Stimulated activated CD8-positive, alpha-beta memory T cell treated with anti-CD3 and anti-CD28 coated beads, Interleukin-4, amount 100 ng/mL, for 48 hours (primary cell): ENCODE data around the gene IFITM5.
"Not testable (repeated sequence)": the region's sequence is repeated elsewhere in the genome, so short reads cannot be mapped to it uniquely, and the experiment has no call there.

Source experiments
- DNase-seq: peaks from one replicate; pipeline ENCODE4 v3.0.0-alpha.2; 2020

The IFITM5 gene

DNA sequence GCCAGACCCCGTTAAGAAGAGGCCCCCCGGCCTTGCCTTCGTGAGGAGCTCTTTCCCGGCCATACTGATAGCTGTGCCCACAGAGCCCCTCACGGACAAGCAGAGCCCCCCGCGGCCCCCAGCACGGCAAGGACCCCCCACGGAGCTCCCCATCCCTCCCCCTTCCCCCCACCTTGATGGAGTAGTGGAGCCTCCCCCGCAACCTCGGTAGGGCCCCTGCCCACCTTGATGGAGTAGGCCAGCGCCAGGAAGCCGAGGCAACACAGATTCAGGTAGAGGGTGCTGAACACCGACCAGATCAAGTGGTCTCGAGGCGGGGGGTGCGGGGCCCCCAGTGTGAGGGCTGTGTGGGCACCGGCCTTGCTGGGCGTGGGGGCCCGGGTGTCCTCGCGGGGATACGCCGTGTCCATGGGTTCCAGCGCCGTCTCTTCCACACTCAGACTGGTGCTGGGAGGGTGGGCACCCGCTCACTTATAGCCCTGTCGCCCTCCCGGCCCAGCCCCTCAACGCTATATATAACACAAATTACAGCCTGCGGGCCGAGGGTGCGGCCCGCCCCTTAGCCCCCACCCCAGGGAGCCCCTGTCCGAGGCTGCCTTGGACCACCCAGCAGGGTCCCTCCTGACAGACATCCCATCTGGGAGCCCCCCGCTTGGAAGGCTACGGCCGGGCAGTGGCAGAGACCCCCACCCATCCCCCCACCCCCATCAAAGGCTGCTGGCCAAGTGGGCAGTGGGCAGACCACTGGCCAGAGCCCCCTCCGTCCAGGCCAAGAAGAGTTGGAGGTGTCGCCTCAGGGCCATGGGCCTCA is at the start of gene IFITM5:
Gene IFITM5, minus strand, starts transcription at position 446 of the 811 bp plus-strand sequence. Its CDS starts 36 bp downstream, at position 410.
- no peak for DNase-seq

DNA sequence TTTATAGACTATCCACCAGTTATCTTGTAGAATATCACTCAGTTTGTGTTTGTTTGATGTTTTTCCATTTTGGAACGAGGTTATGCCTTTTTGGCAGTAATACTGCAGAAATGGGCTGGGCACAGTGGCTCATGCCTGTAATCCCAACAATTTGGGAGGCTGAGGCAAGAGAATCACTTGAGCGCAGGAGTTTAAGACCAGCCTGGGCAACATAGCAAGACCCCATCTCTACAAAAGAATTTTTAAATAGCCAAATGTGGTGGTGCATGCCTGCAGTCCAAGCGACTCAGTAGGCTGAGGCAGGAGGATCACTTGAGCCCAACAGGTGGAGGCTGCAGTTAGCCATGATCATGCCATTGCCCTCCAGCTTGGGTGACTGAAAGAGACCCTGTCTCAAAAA is 47.2 kb upstream of the IFITM5 start:
- no peak for DNase-seq

DNA sequence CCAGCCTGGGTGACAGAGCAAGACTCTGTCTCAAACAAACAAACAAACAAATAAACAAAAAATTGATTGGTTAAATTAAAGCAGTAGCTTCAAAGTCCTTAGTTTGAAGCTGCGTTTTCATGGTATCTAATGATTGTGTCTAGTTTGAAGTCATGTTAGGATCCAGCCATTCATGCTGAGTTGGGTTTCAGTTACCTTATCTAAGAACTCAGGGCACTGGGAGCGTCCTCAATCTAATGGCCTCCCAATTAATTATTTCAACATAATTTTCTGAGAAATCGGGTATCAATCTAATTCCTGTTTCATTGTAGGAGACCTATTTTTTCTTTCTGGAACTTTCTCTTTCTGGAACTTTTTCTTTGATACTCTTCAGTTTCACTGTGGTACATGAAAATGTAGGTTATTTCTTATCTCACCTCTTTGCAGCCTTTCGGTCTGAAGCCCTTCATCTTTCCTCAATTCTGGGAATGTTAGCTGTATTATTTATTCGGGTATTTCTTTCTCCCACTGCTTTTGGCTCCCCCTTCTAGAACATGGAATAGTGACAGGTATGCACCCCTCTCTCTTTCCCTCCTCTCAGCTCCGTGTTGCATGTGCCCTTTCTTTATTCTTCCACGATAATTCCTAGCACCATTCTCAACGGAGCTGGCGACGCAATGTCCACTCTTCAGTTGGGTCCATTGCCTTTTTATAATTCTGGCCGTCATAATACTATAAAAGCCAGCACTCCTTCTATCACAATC is 45.7 kb upstream of the IFITM5 start:
- no peak for DNase-seq

DNA sequence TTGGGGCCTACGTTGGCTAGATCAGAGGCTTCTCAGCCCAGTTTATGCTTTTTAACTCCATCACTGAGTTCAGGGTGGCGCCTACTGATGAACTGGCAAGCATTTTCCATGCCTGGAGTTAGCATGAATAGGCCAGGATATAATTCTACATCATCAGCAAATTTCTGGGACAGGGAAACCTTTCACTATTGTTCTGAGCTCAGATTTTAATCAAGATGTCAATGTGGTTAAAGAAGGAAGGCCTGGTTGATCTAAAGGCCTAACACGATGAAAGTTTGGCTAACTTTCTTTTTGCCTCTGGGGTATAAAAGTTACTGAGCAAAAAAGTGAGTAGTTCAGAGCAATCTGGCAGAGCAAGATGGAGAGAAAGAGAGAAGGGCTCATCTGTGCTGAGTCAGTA is 43.0 kb upstream of the IFITM5 start:
- no peak for DNase-seq

DNA sequence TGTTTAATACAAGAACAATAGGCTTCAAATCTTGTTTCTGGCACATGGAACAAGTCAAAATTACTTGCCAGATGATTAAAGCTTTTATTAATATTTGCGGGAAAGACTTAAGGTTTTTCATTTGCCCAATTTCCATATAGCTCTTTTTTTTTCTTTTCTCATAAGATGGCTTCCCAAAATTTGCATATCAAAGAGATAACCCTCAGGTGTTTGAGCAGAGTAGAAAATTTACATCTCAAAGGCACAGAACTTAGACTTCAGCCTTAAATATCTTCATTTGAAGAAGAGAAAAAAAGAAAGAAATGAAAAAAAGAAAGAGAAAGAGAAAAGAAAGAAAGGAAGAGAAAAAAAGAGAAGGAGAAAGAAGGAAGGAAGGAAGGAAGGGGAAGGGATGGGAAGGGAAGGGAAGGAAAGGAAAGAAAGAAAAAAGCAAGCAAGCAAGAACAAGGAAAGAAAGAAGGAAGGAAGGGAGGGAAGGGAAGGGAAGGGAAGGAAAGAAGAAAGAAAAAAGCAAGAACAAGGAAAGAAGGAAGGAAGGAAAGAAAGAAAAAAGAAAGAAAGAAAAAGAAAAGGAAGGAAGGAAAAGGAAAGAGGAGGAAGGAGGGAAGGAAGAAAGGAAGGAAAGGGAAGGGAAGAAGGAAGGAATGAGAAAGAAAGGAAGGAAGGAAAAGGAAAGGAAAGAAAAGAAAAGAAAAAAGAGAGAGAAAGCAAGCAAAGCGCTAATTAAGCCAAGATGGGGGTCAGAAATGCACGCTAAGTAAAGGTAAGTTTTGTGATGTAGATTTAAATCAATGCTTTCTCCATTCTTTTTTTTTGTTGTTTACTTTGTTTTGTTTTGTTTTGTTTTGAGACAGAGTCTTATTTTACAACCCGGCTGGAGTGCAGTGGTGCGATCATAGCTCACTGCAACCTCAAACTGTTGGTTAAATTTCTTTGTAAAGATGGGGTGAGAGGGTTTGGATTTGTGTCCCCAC is 41.5 kb upstream of the IFITM5 start:
- no peak for DNase-seq

DNA sequence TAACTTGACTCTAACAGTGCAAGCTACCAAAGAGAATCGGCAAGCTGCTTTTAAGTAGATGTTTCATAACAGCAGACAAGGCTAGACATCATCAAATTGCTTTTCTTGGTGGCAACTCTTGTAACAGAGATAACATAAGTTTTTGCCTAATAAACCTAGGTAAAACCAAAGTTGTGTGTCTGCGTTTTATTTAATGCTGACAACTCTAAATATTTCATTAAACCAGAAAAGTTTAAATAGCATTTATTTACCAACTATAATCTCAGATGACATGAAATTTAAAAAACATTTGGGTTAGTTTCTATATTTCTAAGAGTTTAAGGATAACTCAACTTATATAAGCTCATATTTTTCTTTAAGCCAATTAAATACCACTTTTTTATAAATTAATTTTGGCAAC is 40.6 kb upstream of the IFITM5 start:
- no peak for DNase-seq

DNA sequence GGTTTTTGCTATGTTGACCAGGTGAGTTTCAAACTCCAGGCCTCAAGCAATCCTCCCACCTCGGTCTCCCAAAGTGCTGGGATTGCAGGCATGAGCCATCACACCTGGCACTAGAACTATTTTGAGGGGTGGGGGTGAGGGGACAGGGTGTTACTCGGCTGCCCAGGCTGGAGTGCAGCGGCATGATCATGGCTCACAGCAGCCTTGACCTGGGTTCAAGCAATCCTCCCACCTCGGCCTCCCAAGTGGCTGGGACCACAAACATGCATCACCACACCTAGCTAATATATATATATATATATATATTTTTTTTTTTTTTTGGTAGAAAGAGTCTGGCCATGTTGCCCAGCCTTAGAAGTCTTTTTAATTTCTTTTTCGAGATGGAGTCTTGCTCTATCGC is 38.4 kb upstream of the IFITM5 start:
- DNase-seq, result no peak

DNA sequence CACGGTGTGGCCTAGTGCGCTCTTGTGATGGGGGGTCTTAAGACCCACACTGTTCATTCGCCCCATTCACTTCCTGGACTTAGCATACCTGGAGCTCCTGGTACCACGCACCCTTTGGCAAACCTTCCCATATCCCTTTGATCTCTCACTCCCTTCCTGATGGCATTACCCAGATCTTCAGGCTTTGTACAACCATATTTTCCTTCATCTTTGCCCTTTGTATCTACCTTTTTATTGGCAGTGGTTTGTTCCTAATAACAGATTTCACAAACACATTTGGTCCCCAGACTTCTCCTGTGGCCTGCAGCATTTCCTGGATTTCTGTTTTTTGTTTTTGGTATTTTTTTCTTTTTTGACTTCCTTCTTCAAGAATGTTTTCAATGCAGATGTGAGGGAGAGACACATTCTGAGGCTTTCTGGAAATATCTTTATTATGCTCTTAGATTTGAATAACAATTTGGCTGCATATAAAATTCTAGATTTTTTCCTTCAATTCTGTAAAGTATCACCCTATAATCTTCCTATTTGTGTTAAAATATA is 37.4 kb upstream of the IFITM5 start:
- no peak for DNase-seq

DNA sequence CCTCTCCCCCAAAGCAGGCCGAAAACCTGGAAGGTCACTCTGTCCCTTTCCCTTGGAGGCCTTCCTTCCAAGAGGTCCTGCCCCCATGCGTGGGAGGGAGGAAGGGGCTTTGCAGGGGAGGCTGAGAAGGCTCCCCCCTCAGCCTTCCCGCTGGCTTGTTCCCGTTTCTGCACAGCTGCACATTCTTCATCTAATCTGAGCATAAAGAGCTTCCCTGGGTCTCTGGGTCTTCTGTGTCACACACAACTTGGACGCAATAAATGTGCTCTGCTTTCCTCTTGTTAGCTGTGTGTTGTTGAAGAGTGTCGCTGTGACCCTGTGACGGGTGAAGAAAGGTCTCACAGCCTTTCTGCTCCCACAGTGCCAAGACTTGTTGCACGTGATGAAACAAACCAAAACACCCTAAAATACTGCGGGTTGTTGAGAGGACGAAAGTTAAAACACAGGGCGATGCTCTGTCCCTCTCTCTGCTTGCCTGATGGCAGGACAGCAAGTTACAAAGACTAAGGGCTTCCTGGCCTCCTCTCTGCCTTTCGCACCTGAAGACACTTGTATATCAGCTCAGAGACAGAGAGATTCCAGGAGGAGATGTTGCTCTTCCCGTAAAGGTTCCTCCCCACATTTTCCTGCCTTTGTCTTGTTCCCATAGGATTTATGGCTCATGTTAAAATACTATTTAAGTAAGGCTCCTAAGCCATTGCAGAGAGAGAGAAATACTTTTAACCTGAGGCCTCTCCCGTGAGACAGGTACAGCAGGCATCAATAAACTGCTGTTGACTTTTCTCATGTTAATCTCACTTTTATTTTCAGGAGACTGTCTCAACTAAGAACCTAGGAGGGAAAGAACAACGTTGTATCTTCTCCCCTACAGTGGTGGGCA is 36.7 kb upstream of the IFITM5 start:
- no peak for DNase-seq

DNA sequence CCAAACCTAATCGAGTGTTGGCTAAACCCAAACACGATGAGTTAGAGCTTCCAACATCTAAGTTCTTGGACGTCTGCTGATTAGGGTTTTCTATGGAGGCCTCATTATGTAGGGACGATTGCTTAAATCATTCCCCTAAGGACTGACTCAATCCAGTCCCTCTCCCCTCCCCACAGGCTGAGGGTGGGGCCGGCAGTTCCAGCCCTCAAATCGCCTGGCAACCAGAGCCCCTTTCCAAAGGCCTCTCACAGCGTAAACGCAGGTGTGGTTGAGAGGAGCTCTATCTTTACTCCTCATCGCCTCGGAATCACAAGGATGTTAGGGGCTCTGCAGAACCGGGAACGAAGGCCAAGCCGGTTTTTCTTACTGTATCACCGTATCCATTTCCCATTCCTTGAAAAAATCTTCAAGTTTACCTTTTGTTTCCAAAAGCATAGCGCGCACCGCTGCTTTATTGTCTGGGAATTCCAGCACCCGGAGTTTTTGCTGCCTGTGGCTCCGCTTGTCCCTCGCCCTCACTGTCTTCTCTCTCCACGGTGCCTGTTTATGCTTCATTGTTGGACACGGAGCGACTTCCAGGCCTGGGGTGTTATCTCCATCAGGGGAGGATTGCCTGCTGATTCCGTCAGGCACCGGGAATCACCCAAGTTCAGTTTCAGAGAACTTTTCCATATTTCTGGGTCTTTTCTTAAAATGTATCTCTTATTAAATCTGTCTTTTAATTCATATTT is 35.1 kb upstream of the IFITM5 start:
- no peak for DNase-seq

DNA sequence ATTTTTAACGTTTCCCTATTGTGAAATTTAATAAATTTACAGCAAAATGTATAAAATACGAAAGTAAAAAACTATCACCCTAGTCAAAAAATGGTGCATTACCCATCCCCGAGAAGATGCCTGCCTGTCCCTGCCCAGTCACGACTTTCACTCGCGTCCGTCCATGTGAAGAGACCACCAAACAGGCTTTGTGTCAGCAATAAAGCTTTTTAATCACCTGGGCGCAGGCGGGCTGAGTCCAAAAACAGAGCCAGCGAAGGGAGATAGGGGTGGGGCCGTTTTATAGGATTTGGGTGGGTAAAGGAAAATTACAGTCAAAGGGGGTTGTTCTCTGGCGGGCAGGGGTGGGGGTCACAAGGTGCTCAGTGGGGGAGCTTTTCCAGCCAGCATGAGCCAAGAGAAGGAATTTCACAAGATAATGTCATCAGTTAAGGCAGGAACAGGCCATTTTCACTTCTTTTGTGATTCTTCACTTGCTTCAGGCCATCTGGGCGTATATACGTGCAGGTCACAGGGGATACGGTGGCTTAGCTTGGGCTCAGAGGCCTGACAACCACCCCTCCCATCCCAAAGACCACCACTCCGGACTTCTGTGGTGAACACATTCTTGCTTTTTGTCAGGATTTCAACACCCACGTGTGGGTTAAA is 34.4 kb upstream of the IFITM5 start:
- DNase-seq, result not testable (repeated sequence)

DNA sequence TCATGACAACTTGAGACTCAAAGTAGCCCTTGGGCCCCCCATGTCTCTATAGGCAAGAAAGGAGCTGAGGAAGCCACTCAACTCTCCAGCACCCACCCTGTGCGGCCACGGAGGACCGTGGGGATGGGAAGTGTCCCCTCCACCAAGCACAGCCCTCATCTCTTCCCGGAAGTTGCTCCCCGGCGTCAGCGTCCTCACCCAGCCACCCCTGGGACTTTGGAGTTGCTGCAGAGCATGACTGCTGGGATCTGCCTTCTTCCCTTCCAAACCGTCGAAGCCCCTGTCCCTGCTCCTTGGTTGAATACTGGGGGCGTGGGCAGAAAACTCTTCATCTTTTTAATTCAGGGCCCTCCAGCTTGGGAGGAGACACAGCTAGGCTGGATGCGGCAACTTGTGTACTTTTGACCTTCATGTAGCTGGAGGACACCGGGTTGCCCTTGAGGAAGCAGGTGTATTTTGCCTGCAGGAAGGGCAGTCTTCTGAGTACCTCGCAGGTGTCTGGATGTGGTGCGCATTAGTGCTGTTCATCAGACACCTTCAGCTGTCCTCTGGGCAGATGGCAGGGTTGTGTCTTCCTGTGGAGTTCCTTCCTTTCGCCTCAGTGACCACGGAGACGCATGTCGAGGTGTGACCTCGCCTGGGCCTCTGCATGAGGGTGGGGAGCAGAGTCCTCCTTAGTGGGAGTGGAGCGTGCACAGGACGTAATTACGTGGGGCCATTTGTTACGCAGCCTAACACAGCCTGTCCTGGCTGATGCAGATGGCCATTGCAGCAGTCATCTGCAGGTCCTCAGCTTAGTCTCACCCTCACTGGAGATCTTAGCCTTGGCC is 33.5 kb upstream of the IFITM5 start:
- no peak for DNase-seq

DNA sequence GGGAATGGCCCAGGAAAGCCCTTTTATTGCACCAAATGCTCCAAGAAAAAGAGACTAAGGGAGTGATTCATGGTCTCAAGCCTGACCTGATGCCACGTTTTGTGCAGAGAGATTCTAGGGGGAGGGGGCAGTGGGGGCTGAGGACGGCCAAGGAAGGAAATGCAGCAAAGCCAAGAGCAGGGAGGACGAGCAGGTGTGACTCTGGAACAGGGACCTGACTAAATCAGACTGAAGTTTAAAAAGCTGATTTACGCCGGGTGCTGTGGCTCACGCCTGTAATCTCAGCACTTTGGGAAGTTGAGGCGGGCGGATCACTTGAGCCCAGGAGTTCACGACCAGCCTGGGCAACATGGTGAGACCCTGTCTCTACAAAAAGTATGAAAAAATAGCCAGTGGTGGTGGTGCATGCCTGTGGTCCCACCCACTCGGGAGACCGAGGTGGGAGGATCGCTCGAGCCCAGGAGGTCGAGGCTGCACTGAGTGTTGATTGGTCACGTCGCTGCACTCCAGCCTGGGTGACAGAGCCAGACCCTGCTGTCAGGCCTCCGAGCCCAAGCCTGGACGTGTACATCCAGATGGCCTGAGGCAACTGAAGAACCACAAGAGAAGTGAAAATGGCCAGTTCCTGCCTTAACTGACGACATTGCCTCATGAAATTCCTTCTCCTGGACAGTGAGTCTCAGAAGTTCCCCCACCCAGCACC is 32.2 kb upstream of the IFITM5 start:
- DNase-seq, result no peak

DNA sequence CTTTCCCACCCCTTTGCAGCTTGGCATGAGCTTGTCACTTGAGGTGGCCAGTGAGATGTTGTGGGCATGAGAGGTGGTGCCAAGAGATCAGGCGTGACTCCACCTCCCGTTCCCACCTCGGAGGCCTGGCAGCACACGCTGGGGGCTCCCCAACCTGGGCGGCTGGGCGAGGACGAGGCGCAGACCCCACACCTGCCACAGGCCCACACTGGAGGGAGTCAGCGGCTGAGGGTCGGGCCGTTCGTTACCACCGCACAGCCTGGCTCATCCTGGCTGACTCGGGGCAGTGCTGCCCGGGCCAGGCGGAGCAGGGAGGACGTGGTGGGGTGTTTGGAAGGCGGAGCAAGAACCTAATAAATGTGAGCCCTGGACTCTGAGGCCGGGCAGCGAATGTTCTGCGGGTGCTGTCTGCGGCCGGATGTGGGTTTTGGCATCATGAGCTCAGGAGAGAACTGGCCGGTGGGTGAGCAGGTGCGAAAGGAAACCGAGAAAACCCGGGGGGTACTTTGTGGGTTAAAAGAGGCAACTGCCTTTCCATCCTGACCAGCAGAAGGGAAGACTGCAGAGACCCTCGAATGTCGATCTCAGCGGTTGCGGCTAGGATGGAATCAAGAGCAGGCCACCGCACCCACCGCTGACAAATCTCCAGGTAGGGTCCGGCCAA is 31.5 kb upstream of the IFITM5 start:
- peak; percentile 67 for DNase-seq

DNA sequence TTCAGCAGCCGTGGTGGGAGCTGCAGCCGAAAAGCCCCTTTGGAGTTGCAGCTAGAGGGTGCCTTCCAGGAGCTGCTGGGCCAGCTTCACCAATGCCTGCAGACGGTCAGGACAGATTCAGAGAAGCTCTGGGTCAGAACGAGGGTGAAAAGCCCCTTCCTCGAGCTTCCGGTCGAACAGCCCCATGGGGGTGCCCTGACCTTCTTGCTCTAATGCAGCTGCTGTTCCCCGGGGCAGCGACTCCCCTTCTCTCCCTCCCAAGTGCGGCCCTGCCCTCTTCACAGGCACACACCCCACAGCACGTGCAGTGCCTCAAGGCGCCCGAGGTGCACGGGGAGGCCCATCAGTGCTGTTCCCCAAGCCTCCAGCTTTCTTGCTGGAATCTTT is 31.0 kb upstream of the IFITM5 start:
- no peak for DNase-seq

DNA sequence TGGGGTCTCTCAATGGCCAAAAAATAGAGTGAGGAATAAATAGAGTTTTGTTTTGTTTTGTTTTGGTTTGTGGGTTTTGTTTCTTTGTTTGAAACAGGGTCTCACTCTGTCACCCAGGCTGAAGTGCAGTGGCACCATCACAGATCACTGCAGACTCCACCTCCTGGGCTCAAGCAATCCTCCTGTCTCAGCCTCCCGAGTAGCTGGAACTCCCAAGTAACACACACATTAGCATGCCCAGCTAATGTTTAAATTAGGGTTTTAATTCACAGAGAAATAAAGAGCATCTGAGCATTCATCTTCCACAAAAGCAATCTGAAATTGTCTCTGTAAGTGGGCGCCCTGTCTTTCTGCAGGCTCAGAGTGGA is 30.5 kb upstream of the IFITM5 start:
- no peak for DNase-seq

DNA sequence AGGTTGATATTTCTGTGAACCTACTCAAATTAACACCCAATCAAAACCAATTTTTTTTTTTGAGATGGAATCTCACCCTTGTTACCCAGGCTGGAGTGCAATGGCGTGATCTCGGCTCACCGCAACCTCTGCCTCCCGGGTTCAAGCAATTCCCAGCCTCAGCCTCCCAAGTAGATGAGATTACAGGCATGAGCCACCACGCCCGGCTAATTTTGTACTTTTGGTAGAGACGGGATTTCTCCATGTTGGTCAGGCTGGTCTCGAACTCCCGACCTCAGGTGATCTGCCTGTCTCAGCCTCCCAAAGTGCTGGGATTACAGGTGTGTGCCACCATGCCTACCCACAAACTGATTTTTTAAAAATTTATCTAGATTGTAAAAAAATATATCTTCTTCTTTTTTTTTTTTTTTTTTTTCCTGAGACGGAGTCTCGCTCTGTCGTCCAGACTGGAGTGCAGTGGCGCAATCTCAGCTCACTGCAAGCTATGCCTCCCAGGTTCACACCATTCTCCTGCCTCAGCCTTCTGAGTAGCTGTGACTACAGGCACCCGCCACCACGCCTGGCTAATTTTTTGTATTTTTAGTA is 29.3 kb upstream of the IFITM5 start:
- not testable (repeated sequence) for DNase-seq

DNA sequence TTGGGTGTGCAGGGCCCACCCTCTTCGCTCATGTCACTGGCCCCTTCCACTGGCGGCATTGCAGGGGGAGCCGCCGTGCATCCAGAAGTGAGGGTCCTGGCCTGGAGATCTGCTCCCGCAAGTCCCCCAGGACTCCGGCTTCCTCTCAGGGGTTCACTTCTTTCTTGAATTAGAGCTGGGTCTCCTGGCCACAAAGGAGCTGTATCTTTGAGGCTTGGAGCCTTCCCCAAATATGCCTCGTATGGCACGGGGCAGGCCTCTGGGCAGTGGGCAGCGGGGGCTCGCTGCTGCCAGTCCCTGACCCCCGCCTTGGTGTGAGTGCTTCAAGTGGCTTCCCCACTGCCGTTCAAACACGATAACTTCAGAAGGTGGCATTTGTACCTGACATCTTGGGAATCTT is 28.7 kb upstream of the IFITM5 start:
- DNase-seq, result no peak
